Prostate gland (tissue), 2 donors: Measurements from ENCODE around the gene MUC5AC. TPM values are rescaled to one million over a fixed set of nuclear protein-coding genes. Genes with fewer than 3 reads are reported as not detected.

Experiments used
- DNase-seq: peaks from one replicate; pipeline ENCODE4 v3.0.0-alpha.2; 2019; ENCODE audit warnings: low spot score
- H3K27ac ChIP-seq, 2 donors: fragments of 200-600 bp; sonication (generic); 2 replicates each; pipeline ENCODE4 v1.5.1; 2017 to 2019
- H3K27me3 ChIP-seq: fragments of 200-600 bp; sonication (generic); replicated peaks from 2 replicates; pipeline ENCODE4 v1.5.1; 2019; ENCODE audit not compliant: insufficient read depth
- H3K36me3 ChIP-seq, 2 donors: fragments of 200-600 bp; sonication (generic); 1 replicate in 1 of 2; 2 replicates in 1 of 2; pipeline versions ENCODE4 v1.5.1 to v1.8.1; 2017 to 2019
- H3K4me1 ChIP-seq: fragments of 200-600 bp; sonication (generic); replicated peaks from 2 replicates; pipeline ENCODE4 v1.5.1; 2019
- H3K4me3 ChIP-seq, 2 donors: fragments of 200-600 bp; sonication (generic); 2 replicates each; pipeline ENCODE4 v1.5.1; 2017 to 2019
- H3K9me3 ChIP-seq: fragments of 200-600 bp; sonication (generic); 2 replicates; pipeline ENCODE4 v1.5.1; 2017
- CTCF ChIP-seq, 4 experiments: fragments of 200-600 bp in 2 of 4; fragments of 450-650 bp in 2 of 4; sonication (generic) in 2 of 4; IDR thresholded peaks; 1 replicate in 3 of 4; 2 replicates in 1 of 4; pipeline ENCODE4 v1.5.1; 2016 to 2019; ENCODE audit warnings: antibody characterized with exemption in 4 of 4, mild to moderate bottlenecking in 2 of 4, moderate library complexity in 2 of 4
- POLR2A ChIP-seq: fragments of 450-650 bp; IDR thresholded peaks from one replicate; pipeline ENCODE4 v1.6.1; 2016; ENCODE audit warnings: antibody characterized with exemption, mild to moderate bottlenecking
- POLR2AphosphoS5 ChIP-seq: sonication (generic); formaldehyde crosslinking; IDR thresholded peaks from one replicate; pipeline ENCODE4 v1.6.1; 2017; ENCODE audit warnings: antibody characterized with exemption
- WGBS: methylation state at CpG from one replicate; pipeline ENCODE4 v1.1.5; 2018; 5-methylcytosine and 5-hydroxymethylcytosine counted together
- intact Hi-C: fragments of 100-400 bp; cut with DNase I; formaldehyde crosslinking; loops from one replicate; pipeline ENCODE4 v1.14.2; 2022
- total RNA-seq, 2 donors: library from RNA; depleted of rRNA; stranded (reverse); fragments of >200 nt; gene quantifications; one replicate each; pipeline ENCODE4 v1.1.0, GENCODE V29; 2016

The MUC5AC gene
- total RNA-seq, 2 donors from 2014 or later: 0.05 to 0.45 TPM

- WGBS: 80% methylated on average over 13 of the region's 34 CpGs
Measured at GRCh38 chr11:1207401-1208143, 49.8 kb downstream of the MUC5AC start.

DNA sequence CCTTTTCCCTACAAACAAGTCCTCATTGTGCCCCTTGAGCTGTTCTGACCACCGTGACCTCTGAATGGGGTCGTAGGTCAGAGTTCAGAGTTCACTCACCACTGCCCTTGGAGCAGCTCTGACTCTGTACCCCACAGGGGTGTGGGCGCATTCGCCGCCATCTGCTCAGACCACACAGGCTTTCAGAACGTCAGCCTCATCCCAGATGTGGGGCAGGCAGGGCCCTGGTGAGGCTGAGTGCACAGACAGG is 50.3 kb downstream of the MUC5AC start:
- Histone ChIP-seq H3K4me3 (no peak overlapping the region), H3K36me3 (no peaks in the 10 kb centered on the region), H3K9me3 (no peaks in the 10 kb centered on the region), H3K27me3 (no peaks in the 10 kb centered on the region), H3K27ac (no peak overlapping the region), H3K4me1 (no peaks in the 10 kb centered on the region)
- WGBS: 83% methylated on average over 5 of the region's 6 CpGs
- intact Hi-C loops: no loop called here
- no peak for TF ChIP-seq POLR2A
- no peak for TF ChIP-seq POLR2AphosphoS5
- TF ChIP-seq CTCF (IDR thresholded peaks at IDR 0.05): no peak
- DNase-seq: no peak

More at GRCh38 chr11:1207401-1208143, 49.8 kb downstream of the MUC5AC start:
- Histone ChIP-seq H3K4me3 (no peak overlapping the region), H3K27ac (no peak overlapping the region), H3K36me3 (no peaks in the 10 kb centered on the region), H3K9me3 (no peaks in the 10 kb centered on the region), H3K4me1 (no peaks in the 10 kb centered on the region), H3K27me3 (no peaks in the 10 kb centered on the region)
- intact Hi-C loops: no loop called here
- TF ChIP-seq CTCF (IDR thresholded peaks at IDR 0.05) (no peak), POLR2AphosphoS5 (no peak), POLR2A (no peak)
- DNase-seq: no peak

GRCh38 chr11:1208394-1209261 is 50.9 kb downstream of the MUC5AC start:
- Histone ChIP-seq H3K27ac (no peak overlapping the region), H3K9me3 (no peaks in the 10 kb centered on the region), H3K36me3 (no peaks in the 10 kb centered on the region), H3K27me3 (no peaks in the 10 kb centered on the region), H3K4me3 (no peak overlapping the region), H3K4me1 (no peaks in the 10 kb centered on the region)
- DNase-seq: no peak
- TF ChIP-seq POLR2A: no peak
- TF ChIP-seq CTCF (IDR thresholded peaks at IDR 0.05): no peak
- no peak for TF ChIP-seq POLR2AphosphoS5
- intact Hi-C loops: no loop called here
- WGBS: 82% methylated on average over 39 of the region's 39 CpGs

GRCh38 chr11:1209371-1210057 is 51.8 kb downstream of the MUC5AC start:
- Histone ChIP-seq H3K4me1 (no peaks in the 10 kb centered on the region), H3K9me3 (no peaks in the 10 kb centered on the region), H3K4me3 (no peak overlapping the region), H3K36me3 (no peaks in the 10 kb centered on the region), H3K27me3 (no peaks in the 10 kb centered on the region), H3K27ac (no peak overlapping the region)
- intact Hi-C loops: no loop called here
- WGBS: 95% methylated on average over 16 of the region's 17 CpGs
- DNase-seq: no peak
- TF ChIP-seq CTCF (IDR thresholded peaks at IDR 0.05): no peak
- no peak for TF ChIP-seq POLR2AphosphoS5
- TF ChIP-seq POLR2A: no peak
